WI38 (cell line): ENCODE results near the gene ASXL2.
"Not testable (repeated sequence)": the region's sequence is repeated elsewhere in the genome, so short reads cannot be mapped to it uniquely, and the experiment has no call there.

Experiments used
- H3K4me3 ChIP-seq: 2 replicates; pipeline ENCODE4 v1.5.1; 2011; ENCODE audit warnings: low read depth, mild to moderate bottlenecking, control low read depth, low read length
- TF ChIP-seq, protein P1 (sequence below): IDR thresholded peaks from 2 replicates; pipeline ENCODE4 v1.5.1; 2012; ENCODE audit warnings: low read depth, mild to moderate bottlenecking, control low read depth, low read length

ASXL2 gene

DNA sequence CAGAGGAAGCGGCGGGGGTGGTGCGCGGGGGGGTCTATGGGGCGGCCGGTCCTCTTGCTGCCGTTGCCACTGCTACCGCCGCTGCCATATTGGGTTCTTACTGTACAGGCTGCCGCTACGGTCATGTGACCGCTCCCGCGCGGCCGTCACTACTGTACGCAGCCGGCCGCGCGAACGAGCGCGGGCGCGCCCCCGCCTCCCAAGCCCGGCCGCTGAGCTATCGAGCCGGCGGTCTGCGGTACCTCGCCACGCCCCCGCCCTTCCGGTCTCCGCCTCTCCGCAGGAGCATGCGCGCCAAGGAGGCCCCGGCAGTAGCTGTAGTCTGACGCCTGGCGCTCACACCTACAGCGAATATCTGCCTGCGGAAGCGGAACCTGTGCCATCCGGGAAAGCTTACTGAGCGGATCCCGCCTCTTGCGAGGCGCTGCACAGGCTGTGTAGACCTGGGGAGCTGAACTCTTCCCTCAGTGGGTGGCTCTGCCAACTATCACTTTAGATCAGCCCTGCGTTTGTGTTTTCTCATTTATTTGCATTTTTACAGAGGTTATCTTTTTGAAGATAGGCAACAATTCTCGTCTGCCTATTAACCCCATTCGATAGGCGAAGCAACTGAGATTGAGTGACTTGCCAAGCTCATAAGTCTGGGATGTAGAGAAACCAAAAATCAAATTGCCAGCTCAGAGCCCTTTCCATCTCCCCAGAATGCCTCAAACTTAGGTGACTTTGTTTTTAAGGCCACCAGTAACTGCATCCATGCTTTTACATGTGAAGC is at the start of gene ASXL2:
TSS of gene ASXL2 (minus strand) at position 127 of the 772 bp plus-strand sequence. CDS start 265 bp downstream, outside the sequence.
- peak within 1 kb of the TSS; percentile 92 for H3K4me3 ChIP-seq
- TF ChIP-seq, protein P1, sequence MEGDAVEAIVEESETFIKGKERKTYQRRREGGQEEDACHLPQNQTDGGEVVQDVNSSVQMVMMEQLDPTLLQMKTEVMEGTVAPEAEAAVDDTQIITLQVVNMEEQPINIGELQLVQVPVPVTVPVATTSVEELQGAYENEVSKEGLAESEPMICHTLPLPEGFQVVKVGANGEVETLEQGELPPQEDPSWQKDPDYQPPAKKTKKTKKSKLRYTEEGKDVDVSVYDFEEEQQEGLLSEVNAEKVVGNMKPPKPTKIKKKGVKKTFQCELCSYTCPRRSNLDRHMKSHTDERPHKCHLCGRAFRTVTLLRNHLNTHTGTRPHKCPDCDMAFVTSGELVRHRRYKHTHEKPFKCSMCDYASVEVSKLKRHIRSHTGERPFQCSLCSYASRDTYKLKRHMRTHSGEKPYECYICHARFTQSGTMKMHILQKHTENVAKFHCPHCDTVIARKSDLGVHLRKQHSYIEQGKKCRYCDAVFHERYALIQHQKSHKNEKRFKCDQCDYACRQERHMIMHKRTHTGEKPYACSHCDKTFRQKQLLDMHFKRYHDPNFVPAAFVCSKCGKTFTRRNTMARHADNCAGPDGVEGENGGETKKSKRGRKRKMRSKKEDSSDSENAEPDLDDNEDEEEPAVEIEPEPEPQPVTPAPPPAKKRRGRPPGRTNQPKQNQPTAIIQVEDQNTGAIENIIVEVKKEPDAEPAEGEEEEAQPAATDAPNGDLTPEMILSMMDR, result no peak

DNA sequence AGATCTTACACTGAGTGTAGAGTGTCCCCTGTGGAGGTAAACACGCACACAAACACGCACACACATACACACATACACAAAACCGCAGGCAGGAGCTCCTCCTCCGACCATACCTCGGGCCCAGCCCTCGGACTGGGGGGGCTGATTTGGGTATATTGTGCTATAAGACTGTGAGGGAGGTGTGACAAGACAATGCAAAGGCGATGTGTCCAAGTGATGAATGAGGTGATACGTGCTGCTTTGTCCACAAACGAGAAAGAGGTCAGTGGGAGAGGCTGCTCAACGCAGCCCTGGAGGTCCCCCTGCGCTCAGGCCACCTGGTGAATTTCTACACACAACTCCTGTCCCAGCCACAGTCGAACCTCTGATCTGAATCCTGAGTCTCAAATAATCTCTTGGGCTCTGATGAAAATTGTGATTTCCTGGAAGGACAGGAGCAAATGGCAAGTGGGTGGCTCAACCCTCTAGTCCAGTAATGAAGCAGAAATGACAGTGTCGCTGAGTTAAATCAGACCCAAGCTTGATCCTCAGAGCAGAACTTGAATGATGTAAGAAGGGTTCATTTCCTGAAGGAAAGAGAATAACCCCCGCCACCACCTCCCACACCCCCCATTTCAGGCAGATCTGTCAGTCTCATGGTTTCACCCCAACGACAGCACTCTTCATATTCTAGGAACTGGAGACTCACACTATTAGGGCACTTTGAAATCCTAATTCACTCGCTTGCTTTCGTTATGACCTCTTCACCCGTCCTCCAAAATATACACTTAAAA is 48.9 kb upstream of the ASXL2 start:
- TF ChIP-seq, protein P1, result no peak

DNA sequence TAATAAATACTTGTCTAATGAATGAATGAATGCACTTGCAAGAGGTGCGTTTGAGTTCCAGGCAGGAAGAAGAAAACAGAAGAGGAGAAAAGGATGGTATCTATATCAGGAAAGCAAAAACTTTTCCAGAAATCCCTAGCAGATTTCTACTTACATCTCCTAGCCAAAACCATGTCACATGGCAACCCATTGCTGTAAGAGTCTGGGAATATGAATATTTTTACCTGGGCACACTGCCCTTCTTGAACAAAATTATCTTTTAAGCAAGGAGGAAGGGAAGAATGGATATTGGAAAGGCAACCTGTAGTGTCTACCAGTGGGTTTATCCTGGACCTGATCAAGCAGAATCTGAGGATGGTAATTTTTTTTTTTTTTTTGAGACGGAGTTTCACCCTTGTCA is 44.2 kb upstream of the ASXL2 start:
- TF ChIP-seq, protein P1, result no peak
- no peak overlapping the region for H3K4me3 ChIP-seq

More for the DNA sequence above, 48.9 kb upstream of the ASXL2 start:
- no peak overlapping the region for H3K4me3 ChIP-seq

DNA sequence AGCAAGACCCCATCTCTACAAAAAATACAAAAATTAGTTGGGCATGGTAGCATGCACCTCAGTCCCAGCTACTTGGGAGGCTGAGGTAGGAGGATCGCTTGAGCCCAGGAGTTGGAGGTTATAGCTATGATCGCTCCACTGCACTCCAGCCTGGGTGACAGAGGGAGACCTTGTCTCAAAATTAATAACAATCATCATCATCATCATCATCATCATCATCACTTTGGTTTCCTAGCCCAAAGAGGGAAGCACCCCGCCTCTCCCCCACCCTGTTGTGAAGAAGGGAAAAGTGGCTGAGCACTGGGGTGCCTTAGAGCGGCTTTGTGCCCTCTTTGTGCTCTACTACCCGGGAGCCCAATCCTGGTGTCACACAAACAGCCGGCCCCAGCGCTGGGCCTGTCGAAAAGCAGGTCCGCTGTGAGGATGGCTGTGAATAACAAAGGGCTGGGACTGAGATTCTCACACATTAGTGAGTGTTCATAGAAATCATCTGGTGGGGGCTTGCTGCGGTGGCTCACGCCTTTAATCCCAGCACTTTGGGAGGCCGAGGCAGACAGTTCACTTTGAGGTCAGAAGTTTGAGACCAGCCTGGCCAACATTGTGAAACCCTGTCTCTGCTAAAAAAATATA is 42.6 kb upstream of the ASXL2 start:
- TF ChIP-seq, protein P1, result no peak
- no peak overlapping the region for H3K4me3 ChIP-seq

DNA sequence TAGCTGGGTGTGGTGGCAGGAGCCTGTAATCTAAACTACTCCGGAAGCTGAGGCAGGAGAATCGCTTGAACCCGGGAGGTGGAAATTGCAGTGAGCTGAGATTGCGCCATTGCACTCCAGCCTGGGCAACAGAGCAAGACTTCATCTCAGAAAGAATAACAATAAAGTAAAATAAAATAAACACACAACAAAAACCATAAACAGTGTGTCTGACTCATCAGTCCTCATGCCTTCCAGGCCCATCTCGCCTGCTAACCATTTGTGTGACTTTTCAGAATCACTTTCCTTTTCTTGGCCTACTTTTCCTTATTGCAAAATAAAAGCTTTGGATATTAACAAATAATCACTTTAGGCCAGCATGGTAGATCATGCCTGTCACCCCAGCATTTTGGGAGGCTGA is 42.0 kb upstream of the ASXL2 start:
- no peak overlapping the region for H3K4me3 ChIP-seq
- TF ChIP-seq, protein P1, result no peak

DNA sequence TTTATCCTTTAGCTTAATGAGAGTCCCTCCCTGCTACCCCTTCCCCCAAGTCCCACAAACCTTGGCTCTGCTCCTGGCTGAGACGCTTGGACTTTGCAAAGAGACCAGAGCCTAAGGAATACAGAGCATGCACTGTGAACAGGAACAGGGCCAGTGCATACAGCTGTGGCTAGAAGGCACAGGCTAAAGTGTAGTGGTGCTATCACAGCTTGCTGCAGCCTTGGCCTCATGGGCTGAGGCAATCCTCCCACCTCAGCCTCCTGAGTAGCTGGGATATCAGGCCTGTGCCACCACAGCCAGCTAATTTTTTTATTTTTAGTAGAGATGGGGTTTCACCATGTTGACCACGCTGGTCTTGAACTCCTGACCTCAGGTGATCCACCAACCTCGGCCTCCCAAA is 39.5 kb upstream of the ASXL2 start:
- H3K4me3 ChIP-seq, result no peak overlapping the region

DNA sequence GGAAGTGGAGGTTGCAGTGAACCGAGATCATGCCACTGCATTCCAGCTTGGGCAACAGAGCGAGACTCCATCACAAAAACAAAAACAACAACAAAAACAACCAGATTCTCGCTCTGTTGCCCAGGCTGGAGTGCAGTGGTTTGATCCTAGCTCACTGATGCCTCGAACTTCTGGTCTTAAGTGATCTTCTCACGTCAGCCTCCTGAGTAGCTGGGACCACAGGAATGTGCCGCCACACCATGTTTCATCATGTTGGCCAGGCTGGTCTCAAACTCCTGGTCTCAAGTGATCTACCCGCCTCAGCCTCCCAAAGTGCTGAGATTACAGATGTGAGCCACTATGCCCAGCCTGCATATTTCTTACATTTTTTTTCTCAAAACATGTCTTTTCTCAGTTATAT is 39.1 kb upstream of the ASXL2 start:
- H3K4me3 ChIP-seq, result not testable (repeated sequence)

More for the DNA sequence above, 39.5 kb upstream of the ASXL2 start:
- TF ChIP-seq, protein P1, result no peak

DNA sequence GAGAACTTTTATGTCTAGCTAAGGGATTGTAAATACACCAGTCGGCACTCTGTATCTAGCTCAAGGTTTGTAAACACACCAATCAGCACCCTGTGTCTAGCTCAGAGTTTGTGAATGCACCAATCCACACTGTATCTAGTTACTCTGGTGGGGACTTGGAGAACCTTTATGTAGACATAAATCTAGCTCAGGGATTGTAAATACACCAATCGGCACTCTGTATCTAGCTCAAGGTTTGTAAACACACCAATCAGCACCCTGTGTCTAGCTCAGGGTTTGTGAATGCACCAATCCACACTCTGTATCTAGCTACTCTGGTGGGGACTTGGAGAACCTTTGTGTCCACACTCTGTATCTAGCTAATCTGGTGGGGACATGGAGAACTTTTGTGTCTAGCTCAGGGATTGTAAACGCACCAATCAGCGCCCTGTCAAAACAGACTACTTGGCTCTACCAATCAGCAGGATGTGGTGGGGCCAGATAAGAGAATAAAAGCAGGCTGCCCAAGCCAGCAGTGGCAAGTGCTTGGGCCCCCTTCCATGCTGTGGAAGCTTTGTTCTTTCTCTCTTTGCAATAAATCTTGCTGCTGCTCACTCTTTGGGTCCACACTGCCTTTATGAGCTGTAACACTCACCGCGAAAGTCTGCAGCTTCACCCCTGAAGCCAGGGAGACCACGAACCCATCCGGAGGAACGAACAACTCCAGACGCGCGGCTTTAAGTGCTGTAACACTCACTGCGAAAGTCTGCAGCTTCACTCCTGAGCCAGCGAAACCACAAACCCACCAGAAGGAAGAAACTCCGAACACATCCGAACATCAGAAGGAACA is 37.9 kb upstream of the ASXL2 start:
- H3K4me3 ChIP-seq, result not testable (repeated sequence)

DNA sequence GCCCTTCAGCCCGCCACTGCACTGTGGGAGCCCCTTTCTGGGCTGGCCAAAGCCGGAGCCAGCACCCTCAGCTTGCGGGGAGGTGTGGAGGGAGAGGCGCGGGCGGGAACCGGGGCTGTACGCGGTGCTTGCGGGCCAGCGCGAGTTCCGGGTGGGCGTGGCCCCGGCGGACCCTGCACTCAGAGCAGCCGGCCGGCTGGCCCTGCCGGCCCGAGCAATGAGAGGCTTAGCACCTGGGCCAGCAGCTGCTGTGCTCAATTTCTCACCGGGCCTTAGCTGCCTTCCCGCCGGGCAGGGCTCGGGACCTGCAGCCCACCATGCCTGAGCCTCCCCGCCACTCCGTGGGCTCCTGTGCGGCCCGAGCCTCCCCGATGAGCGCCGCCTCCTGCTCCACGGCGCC is 37.1 kb upstream of the ASXL2 start:
- not testable (repeated sequence) for H3K4me3 ChIP-seq

DNA sequence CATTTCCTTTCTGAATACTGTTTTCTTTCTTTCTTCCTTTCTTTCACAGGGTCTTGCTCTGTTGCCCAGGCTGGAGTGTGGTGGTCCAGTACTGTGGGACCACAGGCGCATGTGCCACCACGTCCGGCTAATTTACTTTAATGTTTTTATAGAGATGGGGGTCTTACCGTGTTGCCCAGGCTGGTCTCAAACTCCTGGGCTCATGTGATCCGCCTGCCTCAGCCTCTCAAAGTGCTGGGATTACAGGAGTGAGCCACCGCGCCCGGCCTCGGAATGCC is 35.3 kb upstream of the ASXL2 start:
- H3K4me3 ChIP-seq, result not testable (repeated sequence)
